Right lobe of liver (tissue), 4 donors: ENCODE measurements around the gene USP12.

Experiments
- CTCF ChIP-seq, 4 donors: fragments of 200-600 bp in 3 of 4; fragments of 450-650 bp in 1 of 4; IDR thresholded peaks; one replicate each; pipeline versions ENCODE4 v1.5.1 to v1.8.0; 2016 to 2022; ENCODE audit warnings: antibody characterized with exemption in 4 of 4, mild to moderate bottlenecking in 2 of 4
- POLR2A ChIP-seq: fragments of 450-650 bp; IDR thresholded peaks from one replicate; pipeline ENCODE4 v1.6.1; 2017; ENCODE audit warnings: antibody characterized with exemption, mild to moderate bottlenecking
- donor health status: DM: no; HTN: no; CAD: no.
- donor health status: DM: no; HTN: no; CAD: no.
- donor health status: DM: no; HTN: yes; CAD: no.

DNA sequence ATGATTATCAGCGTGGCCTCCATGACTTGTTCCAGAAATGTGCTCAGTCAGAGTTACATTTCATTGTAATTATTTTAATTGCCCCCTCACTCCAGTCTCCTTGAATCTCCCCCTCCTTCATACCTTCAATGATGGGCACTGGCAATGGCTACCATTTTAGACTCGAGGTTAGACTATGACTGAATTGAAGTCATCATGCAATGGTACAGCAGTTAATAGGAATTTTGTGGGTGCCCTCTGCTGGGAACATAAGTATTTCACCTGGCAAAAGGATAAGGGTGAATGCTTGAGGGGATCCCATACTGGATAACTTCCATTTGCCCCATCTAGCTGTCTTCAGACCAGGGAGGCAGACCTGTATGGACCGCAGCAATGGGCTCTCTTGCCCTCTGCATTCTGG lies 32.2 kb upstream of the USP12 start:
- TF ChIP-seq CTCF (IDR thresholded peaks at IDR 0.05) (peak; percentile 36 to 48 (median 44)), POLR2A (no peak)
